ENCODE measurements around the gene NXPH3. TPM values are rescaled to one million over a fixed set of nuclear protein-coding genes. Genes with fewer than 3 reads are reported as not detected.
A peak's percentile ranks its signal among the peaks of the same experiment; 100 is the strongest.

The NXPH3 gene
- total and polyA plus RNA-seq, 2 donors = 0.52 to 2.3 TPM

DNA sequence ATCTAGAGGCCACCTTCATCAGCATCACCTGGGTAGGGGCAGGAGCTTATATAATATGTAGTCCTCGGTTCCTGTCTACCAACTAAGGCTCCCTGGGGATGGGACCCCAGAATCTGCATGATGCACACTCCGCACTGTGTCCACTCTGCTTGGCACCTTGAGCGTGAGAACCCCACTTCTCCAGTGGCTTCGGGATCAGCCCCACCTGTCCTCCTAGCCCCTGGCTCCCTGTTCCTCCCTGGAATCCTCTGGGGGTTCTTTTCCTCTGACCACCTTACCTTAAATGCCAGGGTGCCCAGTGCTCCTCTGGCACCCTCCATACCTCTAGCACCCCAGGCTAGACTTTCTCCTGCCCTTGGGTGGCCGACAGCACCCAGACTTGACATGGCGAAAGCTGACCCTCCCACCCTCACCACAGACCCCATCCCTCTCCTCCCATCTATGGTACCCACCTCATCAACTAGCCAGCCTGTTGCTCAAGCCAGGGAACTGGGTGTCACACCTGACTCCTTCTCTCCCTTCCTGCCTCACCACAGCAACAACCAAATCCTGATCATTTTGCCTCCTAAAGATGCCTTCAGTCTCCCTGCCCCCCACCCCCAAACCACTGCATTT is 2.8 kb upstream of the NXPH3 start:
- H3K4me1 ChIP-seq (ENCODE audit: control insufficient read depth in 2 of 2, insufficient read depth in 2 of 2, low read length in 2 of 2) = peaks cover 0 to 17% of the 10 kb centered on the region in 2 donors
- H3K27me3 ChIP-seq (ENCODE audit: control insufficient read depth in 2 of 2, insufficient read depth in 1 of 2, low read length in 1 of 2) = peaks cover 58 to 93% of the 10 kb centered on the region in 2 donors
- no peak overlapping the region for H3K4me3 ChIP-seq (ENCODE audit: low read length in 2 of 2)
- H3K9me3 ChIP-seq (ENCODE audit: control insufficient read depth in 2 of 2, insufficient read depth in 1 of 2, low read length in 1 of 2) = peaks cover 5 to 14% of the 10 kb centered on the region in 2 donors
- no peak for DNase-seq (ENCODE audit: low read depth in 6 of 9, low spot score in 9 of 9)
- WGBS = 92% methylated on average over 6 of the region's 6 CpGs
- no peak overlapping the region for H3K27ac ChIP-seq (ENCODE audit: low read depth in 1 of 2, low read length in 1 of 2)
- H3K36me3 ChIP-seq (ENCODE audit: control insufficient read depth in 2 of 2, insufficient read depth in 2 of 2, low read length in 1 of 2) = no peaks in the 10 kb centered on the region

DNA sequence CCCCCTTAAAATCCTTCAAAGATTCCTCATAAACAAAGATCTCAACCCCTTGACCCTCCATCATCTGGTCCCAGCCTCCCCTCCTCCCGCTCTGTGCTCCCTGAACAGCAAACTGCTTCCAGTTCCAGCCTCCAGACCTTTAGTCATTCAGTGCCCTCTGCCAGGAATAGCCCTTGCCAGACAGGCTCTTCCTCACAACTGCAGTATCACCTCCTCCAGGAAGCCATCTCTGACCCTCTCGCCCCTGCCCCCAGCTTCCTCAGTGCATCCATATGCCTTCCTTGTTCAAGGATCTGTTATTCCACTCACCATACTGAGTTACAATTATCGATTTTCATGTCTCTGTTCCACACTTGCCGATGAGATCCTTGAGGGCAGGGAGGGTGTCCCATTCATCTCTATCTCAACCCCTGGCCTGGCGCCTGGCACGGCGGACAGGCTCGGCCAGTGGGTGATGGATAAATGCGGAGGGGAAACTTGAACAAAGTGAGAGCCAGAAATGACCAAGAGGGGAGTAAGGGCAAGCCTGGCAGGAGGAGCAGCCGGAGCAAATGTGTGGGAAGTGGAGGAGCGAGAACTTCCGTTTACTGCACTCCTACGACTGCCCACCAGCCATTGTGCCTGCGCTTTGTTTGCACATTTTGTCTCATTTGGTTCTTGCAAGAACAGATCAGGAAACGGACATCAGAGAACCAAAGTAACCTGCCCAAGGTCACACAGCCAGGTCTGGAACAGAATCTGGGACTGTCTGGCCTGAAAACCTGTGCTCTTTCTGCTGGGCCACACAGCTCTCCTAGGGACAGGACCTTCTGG is 2.0 kb upstream of the NXPH3 start:
- Histone ChIP-seq H3K27ac (ENCODE audit: low read depth in 1 of 2, low read length in 1 of 2) (no peak overlapping the region), H3K36me3 (ENCODE audit: control insufficient read depth in 2 of 2, insufficient read depth in 2 of 2, low read length in 1 of 2) (no peaks in the 10 kb centered on the region), H3K4me1 (ENCODE audit: control insufficient read depth in 2 of 2, insufficient read depth in 2 of 2, low read length in 2 of 2) (peaks cover 0 to 9% of the 10 kb centered on the region in 2 donors), H3K27me3 (ENCODE audit: control insufficient read depth in 2 of 2, insufficient read depth in 1 of 2, low read length in 1 of 2) (peaks cover 65 to 93% of the 10 kb centered on the region in 2 donors), H3K4me3 (ENCODE audit: low read length in 2 of 2) (no peak overlapping the region), H3K9me3 (ENCODE audit: control insufficient read depth in 2 of 2, insufficient read depth in 1 of 2, low read length in 1 of 2) (peaks cover 5 to 6% of the 10 kb centered on the region in 2 donors)
- 92% methylated on average over 15 of the region's 15 CpGs for WGBS
- DNase-seq (ENCODE audit: low read depth in 6 of 9, low spot score in 9 of 9) = no peak

DNA sequence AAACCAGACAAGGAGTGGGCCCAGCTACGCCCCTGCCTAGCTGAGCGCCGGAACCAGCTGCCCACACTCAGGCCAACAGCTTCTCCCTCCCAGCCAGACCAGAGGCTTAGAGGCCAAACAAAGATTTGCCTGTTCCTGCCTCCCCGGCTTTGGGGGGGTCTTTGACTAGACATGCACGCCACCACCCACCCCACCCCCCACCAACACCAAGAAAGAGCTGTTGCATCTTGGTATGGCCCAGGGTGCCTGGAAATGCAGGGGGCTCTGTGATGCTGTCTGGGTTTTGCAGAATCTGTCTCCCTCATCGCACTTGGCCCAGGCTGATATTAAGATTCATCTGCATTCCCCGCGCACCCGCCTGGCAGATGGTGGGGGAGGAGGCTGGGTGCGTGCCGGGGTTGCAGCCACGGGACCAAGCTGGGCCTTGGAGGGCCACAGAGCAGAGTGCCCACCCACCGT is 1.3 kb upstream of the NXPH3 start:
- WGBS = 92% methylated on average over 13 of the region's 13 CpGs
- no peak for DNase-seq (ENCODE audit: low read depth in 6 of 9, low spot score in 9 of 9)
- no peak overlapping the region for H3K27ac ChIP-seq (ENCODE audit: low read depth in 1 of 2, low read length in 1 of 2)
- H3K27me3 ChIP-seq (ENCODE audit: control insufficient read depth in 2 of 2, insufficient read depth in 1 of 2, low read length in 1 of 2) = peaks cover 70 to 100% of the 10 kb centered on the region in 2 donors
- H3K4me1 ChIP-seq (ENCODE audit: control insufficient read depth in 2 of 2, insufficient read depth in 2 of 2, low read length in 2 of 2) = peaks cover 0 to 9% of the 10 kb centered on the region in 2 donors
- peaks cover 5 to 6% of the 10 kb centered on the region in 2 donors for H3K9me3 ChIP-seq (ENCODE audit: control insufficient read depth in 2 of 2, insufficient read depth in 1 of 2, low read length in 1 of 2)
- no peaks in the 10 kb centered on the region for H3K36me3 ChIP-seq (ENCODE audit: control insufficient read depth in 2 of 2, insufficient read depth in 2 of 2, low read length in 1 of 2)
- H3K4me3 ChIP-seq (ENCODE audit: low read length in 2 of 2) = no peak overlapping the region

DNA sequence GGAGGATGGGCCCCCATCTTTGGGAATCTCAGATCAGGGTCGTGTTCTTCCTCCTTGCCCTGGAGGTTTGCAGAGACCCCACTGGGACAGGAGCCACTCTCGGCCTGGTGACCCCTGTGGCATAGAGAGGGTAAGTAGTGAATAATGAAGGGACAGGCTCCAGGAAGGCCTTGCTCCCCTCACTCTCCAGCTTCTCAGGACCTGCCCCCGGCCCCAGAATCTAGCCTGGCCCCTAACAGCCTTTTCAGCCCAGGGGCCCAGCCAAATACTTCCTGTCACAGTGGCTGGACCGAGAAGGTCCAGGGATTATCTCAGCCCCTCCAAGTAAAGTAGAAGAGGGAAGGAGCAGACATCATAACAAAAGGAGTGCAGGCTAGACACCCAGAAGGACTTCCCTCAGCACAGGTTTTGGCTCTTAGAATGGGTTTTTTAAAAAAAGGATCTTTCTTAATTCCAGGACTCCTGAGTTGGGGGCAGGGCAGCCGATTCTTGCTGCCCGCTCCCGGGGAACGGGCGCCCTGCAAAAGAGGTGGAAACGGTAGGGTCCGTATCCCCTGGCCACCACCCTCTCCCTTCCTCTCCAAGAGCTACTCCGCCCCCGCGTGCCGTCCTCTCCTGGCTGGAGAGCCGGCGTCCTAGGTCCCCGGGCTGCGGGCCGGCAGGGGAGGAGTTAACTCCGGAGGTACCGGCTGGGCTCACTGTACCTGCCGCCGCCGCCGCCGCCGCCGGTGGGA is 559 bp upstream of the NXPH3 start:
- Histone ChIP-seq H3K4me3 (ENCODE audit: low read length in 2 of 2) (peak overlapping the region in 1 of 2 donors; percentile 33), H3K4me1 (ENCODE audit: control insufficient read depth in 2 of 2, insufficient read depth in 2 of 2, low read length in 2 of 2) (peaks cover 0 to 5% of the 10 kb centered on the region in 2 donors), H3K27ac (ENCODE audit: low read depth in 1 of 2, low read length in 1 of 2) (no peak overlapping the region), H3K36me3 (ENCODE audit: control insufficient read depth in 2 of 2, insufficient read depth in 2 of 2, low read length in 1 of 2) (no peaks in the 10 kb centered on the region), H3K9me3 (ENCODE audit: control insufficient read depth in 2 of 2, insufficient read depth in 1 of 2, low read length in 1 of 2) (peaks cover 5 to 6% of the 10 kb centered on the region in 2 donors), H3K27me3 (ENCODE audit: control insufficient read depth in 2 of 2, insufficient read depth in 1 of 2, low read length in 1 of 2) (peaks cover 70 to 97% of the 10 kb centered on the region in 2 donors)
- 16% methylated on average over 29 of the region's 29 CpGs for WGBS
- no peak for DNase-seq (ENCODE audit: low read depth in 6 of 9, low spot score in 9 of 9)

DNA sequence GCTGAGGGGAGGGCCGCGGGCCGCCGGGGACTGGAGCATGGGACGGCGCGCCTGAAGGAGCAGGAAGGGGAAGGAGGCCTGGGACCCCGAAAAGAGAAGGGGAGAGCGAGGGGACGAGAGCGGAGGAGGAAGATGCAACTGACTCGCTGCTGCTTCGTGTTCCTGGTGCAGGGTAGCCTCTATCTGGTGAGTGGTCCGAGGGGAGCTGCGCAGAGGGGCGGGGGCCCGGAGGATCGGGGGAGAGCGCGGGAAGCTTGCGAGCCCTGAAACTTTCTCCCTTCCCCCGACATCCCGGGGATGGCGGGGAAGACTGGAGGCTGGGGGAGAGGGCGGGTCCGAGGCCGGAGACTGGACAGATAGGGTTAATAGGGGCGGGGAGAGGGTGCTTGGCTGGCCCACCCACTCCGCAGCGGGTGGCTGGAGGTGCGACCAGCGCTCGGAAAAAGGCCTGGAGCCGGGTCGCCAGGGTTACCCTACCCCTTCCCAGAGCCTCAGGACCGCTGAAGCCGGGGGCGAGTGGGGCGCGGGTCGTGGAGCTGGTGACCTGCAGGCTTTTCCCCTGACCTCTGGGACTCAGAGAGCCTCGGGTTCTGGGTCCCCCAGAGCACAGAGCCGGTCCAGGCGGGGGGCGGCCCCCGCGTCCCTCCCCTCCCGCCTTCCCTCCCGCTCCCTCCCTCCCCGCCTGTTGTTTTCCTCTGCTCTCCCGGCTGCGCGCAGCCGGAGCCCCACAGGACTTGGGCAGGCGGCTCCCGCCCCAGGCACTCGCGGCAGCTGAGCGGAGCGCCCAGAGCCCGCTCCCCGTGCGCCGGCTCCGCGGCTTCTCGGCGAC is 631 bp downstream of the NXPH3 start:
- Histone ChIP-seq H3K9me3 (ENCODE audit: control insufficient read depth in 2 of 2, insufficient read depth in 1 of 2, low read length in 1 of 2) (peaks cover 5 to 6% of the 10 kb centered on the region in 2 donors), H3K36me3 (ENCODE audit: control insufficient read depth in 2 of 2, insufficient read depth in 2 of 2, low read length in 1 of 2) (no peaks in the 10 kb centered on the region), H3K4me3 (ENCODE audit: low read length in 2 of 2) (peak overlapping the region in 1 of 2 donors; percentile 33), H3K4me1 (ENCODE audit: control insufficient read depth in 2 of 2, insufficient read depth in 2 of 2, low read length in 2 of 2) (peaks cover 0 to 5% of the 10 kb centered on the region in 2 donors), H3K27me3 (ENCODE audit: control insufficient read depth in 2 of 2, insufficient read depth in 1 of 2, low read length in 1 of 2) (peaks cover 67 to 90% of the 10 kb centered on the region in 2 donors), H3K27ac (ENCODE audit: low read depth in 1 of 2, low read length in 1 of 2) (no peak overlapping the region)
- WGBS = 2% methylated on average over 68 of the region's 68 CpGs
- DNase-seq (ENCODE audit: low read depth in 6 of 9, low spot score in 9 of 9) = no peak

DNA sequence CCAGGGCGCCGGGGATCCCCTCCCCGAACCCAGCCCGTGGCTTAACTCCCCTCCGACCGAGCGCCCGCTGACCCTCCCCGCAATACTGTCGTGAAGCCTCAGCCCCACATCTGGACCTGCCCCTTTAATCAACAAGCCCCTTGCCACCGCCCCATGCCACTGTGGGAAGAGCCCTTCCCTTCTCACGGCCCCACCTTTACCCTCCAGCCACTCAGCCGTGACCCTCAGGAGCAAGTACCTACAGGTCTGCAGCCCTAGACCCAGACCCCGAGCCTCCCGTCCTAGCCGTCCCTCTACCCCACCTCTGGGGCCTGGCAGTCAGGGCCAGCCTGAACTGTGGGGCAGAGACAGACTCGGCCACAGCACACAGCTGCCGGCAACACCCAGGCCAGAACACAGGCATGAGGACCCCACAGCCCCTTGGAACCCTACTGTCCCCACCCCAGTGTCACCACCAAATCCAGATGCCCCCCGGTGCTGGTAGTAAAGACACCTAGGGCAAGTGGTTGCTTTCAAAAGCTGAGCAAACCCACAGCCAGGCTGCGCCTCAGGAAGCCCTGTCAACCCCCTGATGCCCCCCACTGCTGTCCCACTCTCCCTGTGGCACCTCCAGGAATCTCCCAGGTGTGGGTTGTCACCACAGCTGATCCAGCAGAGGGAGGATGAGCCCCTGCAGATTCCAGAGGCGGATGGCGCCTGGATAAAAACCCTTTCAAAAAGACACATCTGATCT is 1.4 kb downstream of the NXPH3 start:
- DNase-seq (ENCODE audit: low read depth in 6 of 9, low spot score in 9 of 9) = no peak
- Histone ChIP-seq H3K36me3 (ENCODE audit: control insufficient read depth in 2 of 2, insufficient read depth in 2 of 2, low read length in 1 of 2) (no peaks in the 10 kb centered on the region), H3K27me3 (ENCODE audit: control insufficient read depth in 2 of 2, insufficient read depth in 1 of 2, low read length in 1 of 2) (peaks cover 61 to 82% of the 10 kb centered on the region in 2 donors), H3K4me1 (ENCODE audit: control insufficient read depth in 2 of 2, insufficient read depth in 2 of 2, low read length in 2 of 2) (peaks cover 0 to 5% of the 10 kb centered on the region in 2 donors), H3K4me3 (ENCODE audit: low read length in 2 of 2) (peak overlapping the region in 1 of 2 donors; percentile 33), H3K9me3 (ENCODE audit: control insufficient read depth in 2 of 2, insufficient read depth in 1 of 2, low read length in 1 of 2) (peaks cover 5 to 6% of the 10 kb centered on the region in 2 donors), H3K27ac (ENCODE audit: low read depth in 1 of 2, low read length in 1 of 2) (no peak overlapping the region)
- 40% methylated on average over 22 of the region's 22 CpGs for WGBS

DNA sequence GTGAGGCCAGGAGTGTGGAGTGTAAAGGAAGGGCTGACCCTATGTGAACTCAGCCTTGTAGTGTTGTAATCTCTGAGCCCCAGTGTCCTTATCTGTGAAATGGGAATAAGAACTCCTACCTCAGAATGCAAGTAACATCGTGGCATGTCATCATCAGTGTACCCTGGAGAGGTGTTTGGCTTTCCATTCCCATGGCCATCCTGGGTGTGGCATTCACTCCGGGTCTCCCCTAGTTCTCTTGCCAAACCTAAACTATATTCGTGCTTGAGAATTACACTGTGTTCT is 1.9 kb downstream of the NXPH3 start:
- Histone ChIP-seq H3K27me3 (ENCODE audit: control insufficient read depth in 2 of 2, insufficient read depth in 1 of 2, low read length in 1 of 2) (peaks cover 59 to 77% of the 10 kb centered on the region in 2 donors), H3K9me3 (ENCODE audit: control insufficient read depth in 2 of 2, insufficient read depth in 1 of 2, low read length in 1 of 2) (peaks cover 5 to 6% of the 10 kb centered on the region in 2 donors), H3K4me3 (ENCODE audit: low read length in 2 of 2) (no peak overlapping the region), H3K4me1 (ENCODE audit: control insufficient read depth in 2 of 2, insufficient read depth in 2 of 2, low read length in 2 of 2) (peaks cover 0 to 5% of the 10 kb centered on the region in 2 donors), H3K36me3 (ENCODE audit: control insufficient read depth in 2 of 2, insufficient read depth in 2 of 2, low read length in 1 of 2) (no peaks in the 10 kb centered on the region), H3K27ac (ENCODE audit: low read depth in 1 of 2, low read length in 1 of 2) (no peak overlapping the region)
- WGBS = 88% methylated on average over 3 of the region's 3 CpGs
- DNase-seq (ENCODE audit: low read depth in 6 of 9, low spot score in 9 of 9) = no peak

DNA sequence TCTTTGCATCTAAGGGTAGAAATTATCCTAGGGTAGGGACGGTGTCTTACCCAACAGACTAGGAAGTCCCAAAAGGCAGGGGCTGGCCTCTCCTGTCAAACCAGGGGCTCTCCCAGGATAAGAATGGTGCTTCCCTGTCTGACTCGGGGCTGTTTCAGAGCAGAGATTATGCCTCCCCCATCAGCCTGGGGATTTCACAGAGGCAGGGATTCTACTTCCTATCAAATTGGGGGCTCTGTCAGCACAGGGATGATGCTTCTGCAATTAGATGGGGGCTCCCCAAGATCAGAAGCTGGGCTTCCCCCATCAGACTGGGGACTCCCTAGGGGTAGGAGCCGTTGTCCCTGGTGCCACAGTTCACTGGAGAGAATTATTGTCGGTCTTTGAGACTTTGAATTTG is 2.3 kb downstream of the NXPH3 start:
- WGBS = 90% methylated on average over 4 of the region's 4 CpGs
- H3K4me3 ChIP-seq (ENCODE audit: low read length in 2 of 2) = no peak overlapping the region
- no peak for DNase-seq (ENCODE audit: low read depth in 6 of 9, low spot score in 9 of 9)
- peaks cover 5 to 6% of the 10 kb centered on the region in 2 donors for H3K9me3 ChIP-seq (ENCODE audit: control insufficient read depth in 2 of 2, insufficient read depth in 1 of 2, low read length in 1 of 2)
- H3K4me1 ChIP-seq (ENCODE audit: control insufficient read depth in 2 of 2, insufficient read depth in 2 of 2, low read length in 2 of 2) = peaks cover 0 to 5% of the 10 kb centered on the region in 2 donors
- H3K27me3 ChIP-seq (ENCODE audit: control insufficient read depth in 2 of 2, insufficient read depth in 1 of 2, low read length in 1 of 2) = peaks cover 56 to 73% of the 10 kb centered on the region in 2 donors
- H3K36me3 ChIP-seq (ENCODE audit: control insufficient read depth in 2 of 2, insufficient read depth in 2 of 2, low read length in 1 of 2) = no peaks in the 10 kb centered on the region
- no peak overlapping the region for H3K27ac ChIP-seq (ENCODE audit: low read depth in 1 of 2, low read length in 1 of 2)

All from thymus (tissue), 11 donors.